Loucy (cell line): ENCODE measurements around the gene C10orf105.

Source experiments
- EZH2phosphoT487 ChIP-seq: fragments of 200-600 bp; IDR thresholded peaks from 2 replicates; pipeline ENCODE4 v1.6.1; 2018; ENCODE audit warnings: antibody characterized with exemption, mild to moderate bottlenecking, moderate library complexity, borderline replicate concordance
- TF ChIP-seq, protein P1 (sequence below): fragments of 200-600 bp; sonication (generic); conservative IDR thresholded peaks from 2 replicates; pipeline ENCODE4 v1.5.1; 2014; ENCODE audit warnings: mild to moderate bottlenecking, antibody characterized with exemption, low read length

DNA sequence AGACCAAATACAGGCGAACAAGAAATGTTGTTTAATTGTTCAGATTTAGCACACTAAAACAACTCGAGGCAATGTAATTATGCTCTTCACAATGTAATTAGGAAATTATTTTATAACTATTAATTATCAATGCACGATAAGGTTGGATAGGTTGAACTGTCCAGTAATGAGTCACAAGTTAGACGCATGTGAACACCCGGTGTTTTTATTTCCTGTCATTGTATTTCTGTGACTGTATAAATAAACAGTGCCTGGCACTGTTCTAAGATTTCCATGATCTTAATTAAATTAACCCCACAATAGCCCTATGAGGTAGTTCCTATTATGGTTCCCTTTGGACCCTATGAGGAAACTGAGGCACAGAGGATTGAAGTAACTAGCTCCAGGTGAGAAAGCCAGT is 26.2 kb downstream of the C10orf105 start:
- TF ChIP-seq, protein P1, sequence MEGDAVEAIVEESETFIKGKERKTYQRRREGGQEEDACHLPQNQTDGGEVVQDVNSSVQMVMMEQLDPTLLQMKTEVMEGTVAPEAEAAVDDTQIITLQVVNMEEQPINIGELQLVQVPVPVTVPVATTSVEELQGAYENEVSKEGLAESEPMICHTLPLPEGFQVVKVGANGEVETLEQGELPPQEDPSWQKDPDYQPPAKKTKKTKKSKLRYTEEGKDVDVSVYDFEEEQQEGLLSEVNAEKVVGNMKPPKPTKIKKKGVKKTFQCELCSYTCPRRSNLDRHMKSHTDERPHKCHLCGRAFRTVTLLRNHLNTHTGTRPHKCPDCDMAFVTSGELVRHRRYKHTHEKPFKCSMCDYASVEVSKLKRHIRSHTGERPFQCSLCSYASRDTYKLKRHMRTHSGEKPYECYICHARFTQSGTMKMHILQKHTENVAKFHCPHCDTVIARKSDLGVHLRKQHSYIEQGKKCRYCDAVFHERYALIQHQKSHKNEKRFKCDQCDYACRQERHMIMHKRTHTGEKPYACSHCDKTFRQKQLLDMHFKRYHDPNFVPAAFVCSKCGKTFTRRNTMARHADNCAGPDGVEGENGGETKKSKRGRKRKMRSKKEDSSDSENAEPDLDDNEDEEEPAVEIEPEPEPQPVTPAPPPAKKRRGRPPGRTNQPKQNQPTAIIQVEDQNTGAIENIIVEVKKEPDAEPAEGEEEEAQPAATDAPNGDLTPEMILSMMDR, result no peak
- TF ChIP-seq EZH2phosphoT487, result no peak
